K562 (cell line): ENCODE data around the gene ICAM3. TPM values are rescaled to one million over a fixed set of nuclear protein-coding genes. Genes with fewer than 3 reads are reported as not detected.

Source experiments
- ATAC-seq: fragments of 200-7000 bp; cut with Tn5 transposase; 3 replicates; pipeline ENCODE4 v1.9.1; 2020; ENCODE audit warnings: moderate library complexity
- BruUV-seq: library from RNA; stranded (reverse); fragments of 400-500 nt; replicated peaks from 2 replicates; lab custom pipeline; 2021; lab: Mats Ljungman, UMichigan
- CTCF ChIA-PET: fragments of 300-600 bp; formaldehyde crosslinking; extraction: SDS; loops from one replicate; lab custom pipeline; 2021; ENCODE audit warnings: low intra/inter-chr PET ratio; lab: Yijun Ruan, JAX
- POLR2A ChIA-PET: fragments of 300-600, 350-650 bp; sonication (Branson Sonifier 250); formaldehyde crosslinking; extraction: SDS; loops from one replicate; lab custom pipeline; 2021; ENCODE audit warnings: antibody characterized with exemption, inconsistent platforms; lab: Yijun Ruan, JAX
- DNase-seq, 4 experiments: peaks; one replicate each; pipeline versions ENCODE4 v3.0.0 to v3.0.0-alpha.2; 2011 to 2018; ENCODE audit warnings: low spot score in 3 of 4, mixed read lengths in 3 of 4; ENCODE audit errors: extremely low read depth in 1 of 4
- FAIRE-seq: peaks from 2 replicates; lab custom pipeline; 2011; peaks lifted over from hg19 to GRCh38; lab: Jason Lieb, UNC
- H2AFZ ChIP-seq: 2 replicates; pipeline ENCODE4 v1.6.0; 2011; ENCODE audit warnings: low read depth, low read length, control low read depth, inconsistent platforms
- H3K27ac ChIP-seq: fragments of 200-600 bp; 3 replicates; pipeline ENCODE4 v1.8.0; 2011; ENCODE audit warnings: low read depth, mild to moderate bottlenecking, control low read depth, inconsistent platforms, low read length, moderate library complexity, mixed read lengths; ENCODE audit errors: extremely low read depth
- H3K27me3 ChIP-seq, 2 experiments: fragments of 300-600 bp in 1 of 2; 2 replicates in 1 of 2; 3 replicates in 1 of 2; pipeline versions ENCODE4 v1.6.0 to v1.8.0; 2011; ENCODE audit warnings: inconsistent platforms in 2 of 2, low read length in 2 of 2, mild to moderate bottlenecking in 1 of 2, mixed read lengths in 1 of 2, moderate library complexity in 1 of 2; ENCODE audit not compliant: control insufficient read depth in 2 of 2, insufficient read depth in 2 of 2
- H3K36me3 ChIP-seq: fragments of 300-600 bp; 3 replicates; pipeline ENCODE4 v1.8.0; 2011; ENCODE audit warnings: mild to moderate bottlenecking, low read length, inconsistent platforms; ENCODE audit not compliant: control insufficient read depth, insufficient read depth
- H3K4me1 ChIP-seq, 2 experiments: fragments of 200-600 bp in 1 of 2; replicated peaks in 1 of 2; 2 replicates in 1 of 2; 3 replicates in 1 of 2; pipeline versions ENCODE4 v1.5.1 to v1.8.0; 2011; ENCODE audit warnings: inconsistent platforms in 2 of 2, low read length in 2 of 2, mild to moderate bottlenecking in 1 of 2, mixed read lengths in 1 of 2, moderate library complexity in 1 of 2; ENCODE audit not compliant: control insufficient read depth in 2 of 2, insufficient read depth in 2 of 2
- H3K4me2 ChIP-seq: 2 replicates; pipeline ENCODE4 v1.6.1; 2011; ENCODE audit warnings: low read length, control low read depth, inconsistent platforms, mixed read lengths; ENCODE audit not compliant: insufficient read depth
- H3K4me3 ChIP-seq: fragments of 200-600 bp; sonication (generic), shearing (Covaris generic); 2 replicates; pipeline ENCODE4 v1.5.1; 2016; ENCODE audit warnings: control low read depth, inconsistent platforms
- H3K79me2 ChIP-seq: fragments of 200-600 bp; 3 replicates; pipeline ENCODE4 v1.8.0; 2011; ENCODE audit warnings: low read length, inconsistent platforms; ENCODE audit not compliant: control insufficient read depth, insufficient read depth
- H3K9ac ChIP-seq, 2 experiments: 2 replicates each; pipeline versions ENCODE4 v1.6.0 to v1.6.1; 2011; ENCODE audit warnings: low read depth in 2 of 2, low read length in 2 of 2, control low read depth in 1 of 2, inconsistent platforms in 1 of 2, mild to moderate bottlenecking in 1 of 2, mixed read lengths in 1 of 2; ENCODE audit not compliant: insufficient read depth in 1 of 2
- H3K9me1 ChIP-seq: one replicate; pipeline ENCODE4 v1.6.0; 2011; ENCODE audit warnings: inconsistent platforms, mild to moderate bottlenecking, low read length, moderate library complexity; ENCODE audit not compliant: control insufficient read depth, insufficient read depth
- H3K9me3 ChIP-seq: replicated peaks from 2 replicates; pipeline ENCODE4 v1.5.1; 2011; ENCODE audit warnings: low read depth, low read length, inconsistent platforms; ENCODE audit not compliant: control insufficient read depth, insufficient read depth
- H4K20me1 ChIP-seq: replicated peaks from 2 replicates; pipeline ENCODE4 v1.6.1; 2011; ENCODE audit warnings: low read length, inconsistent platforms, mixed read lengths; ENCODE audit not compliant: control insufficient read depth, insufficient read depth
- CTCF ChIP-seq, 3 experiments: IDR thresholded peaks in 2 of 3; conservative IDR thresholded peaks in 1 of 3; 2 replicates each; pipeline ENCODE4 v1.5.1; 2011 to 2012; ENCODE audit warnings: low read length in 3 of 3, mild to moderate bottlenecking in 3 of 3, control low read depth in 2 of 3, improper control_type of control experiment in 1 of 3, inconsistent platforms in 1 of 3, low read depth in 1 of 3, mixed read lengths in 1 of 3, moderate library complexity in 1 of 3; ENCODE audit not compliant: insufficient read depth in 2 of 3
- DIDO1 ChIP-seq: fragments of 450-650 bp; IDR thresholded peaks from 2 replicates; pipeline ENCODE4 v1.6.1; 2016; ENCODE audit warnings: low read depth, missing biosample characterization, missing genetic modification characterization
- ELK3 ChIP-seq: fragments of 450-650 bp; formaldehyde crosslinking; IDR thresholded peaks from 2 replicates; pipeline ENCODE4 v1.4.0; 2020; ENCODE audit warnings: mild to moderate bottlenecking
- FOXP4 ChIP-seq: sonication (generic); formaldehyde crosslinking; IDR thresholded peaks from 2 replicates; pipeline ENCODE4 v1.8.0; 2022; ENCODE audit warnings: mild to moderate bottlenecking, missing genetic modification reagents, borderline replicate concordance
- GTF2A2 ChIP-seq: IDR thresholded peaks from 2 replicates; pipeline ENCODE4 v1.6.1; 2016; ENCODE audit warnings: mild to moderate bottlenecking, missing genetic modification characterization, missing compliant biosample characterization
- NCOA4 ChIP-seq: fragments of 450-650 bp; IDR thresholded peaks from 2 replicates; pipeline ENCODE4 v1.6.1; 2018; ENCODE audit warnings: mild to moderate bottlenecking; ENCODE audit not compliant: partially characterized antibody
- PHTF2 ChIP-seq: fragments of 250-450 bp; sonication (Bioruptor Pico); IDR thresholded peaks from 2 replicates; pipeline ENCODE4 v1.5.0; 2021; ENCODE audit warnings: mild to moderate bottlenecking
- RFX1 ChIP-seq: fragments of 450-650 bp; IDR thresholded peaks from 2 replicates; pipeline ENCODE4 v1.6.1; 2016; ENCODE audit warnings: mild to moderate bottlenecking, moderate library complexity
- TAF15 ChIP-seq: fragments of 200-400 bp; formaldehyde crosslinking; IDR thresholded peaks from 2 replicates; pipeline ENCODE4 v1.6.1; 2017; ENCODE audit warnings: mild to moderate bottlenecking, low read depth, low read length, moderate library complexity
- TOE1 ChIP-seq, 2 experiments: fragments of 450-650 bp in 1 of 2; sonication (generic) in 1 of 2; formaldehyde crosslinking in 1 of 2; IDR thresholded peaks; 2 replicates each; pipeline versions ENCODE4 v1.7.1 to v1.8.0; 2016 to 2022; ENCODE audit warnings: borderline replicate concordance in 2 of 2, mild to moderate bottlenecking in 2 of 2, antibody characterized with exemption in 1 of 2, inconsistent platforms in 1 of 2, low read depth in 1 of 2, missing genetic modification reagents in 1 of 2, moderate library complexity in 1 of 2
- TRIM25 ChIP-seq: fragments of 450-650 bp; IDR thresholded peaks from 2 replicates; pipeline ENCODE4 v1.7.0; 2016; ENCODE audit warnings: borderline replicate concordance
- TRIM28 ChIP-seq: fragments of 450-650 bp; IDR thresholded peaks from 2 replicates; pipeline ENCODE4 v1.6.1; 2017
- ZNF212 ChIP-seq: fragments of 450-650 bp; formaldehyde crosslinking; IDR thresholded peaks from 2 replicates; pipeline ENCODE4 v1.4.0; 2020; ENCODE audit warnings: mild to moderate bottlenecking
- WGBS: fragments of 100-300 bp; shearing (Covaris generic); methylation state at CpG from one replicate; pipeline ENCODE4 v1.1.6; 2016; ENCODE audit warnings: low coverage, mixed read lengths; ENCODE audit not compliant: insufficient coverage; ENCODE audit errors: missing lambda C conversion rate; 5-methylcytosine and 5-hydroxymethylcytosine counted together
- in situ Hi-C: fragments of 300-500 bp; cut with MboI; formaldehyde crosslinking; loops from 4 replicates; pipeline ENCODE4 v1.15.0; 2018; ENCODE audit warnings: inconsistent platforms, mixed read lengths
- intact Hi-C: fragments of 100-400 bp; cut with micrococcal nuclease; formaldehyde crosslinking; loops from 2 replicates; pipeline ENCODE4 v1.14.2; 2022
- polyA plus RNA-seq, 8 experiments: library from polyadenylated mRNA; depleted of rRNA in 4 of 8; stranded (reverse) in 5 of 8; unstranded in 3 of 8; fragments of >200 nt; fragmentation: Nextera tagmentation in 2 of 8; fragmentation: Illumina TruSeq in 1 of 8; extraction: Ambion mirVana in 2 of 8; extraction: Trizol in 1 of 8; gene quantifications; 2 replicates each; pipeline versions ENCODE4 v1.2.1 to v1.2.3, GENCODE V29; 2011 to 2014; ENCODE audit warnings: inconsistent platforms in 1 of 8, missing spikeins in 1 of 8
- total RNA-seq, 7 experiments: library from RNA; depleted of rRNA in 6 of 7; stranded (reverse); fragments of >200 nt in 6 of 7; fragmentation: Illumina TruSeq in 2 of 7; extraction: Trizol in 2 of 7; gene quantifications; 2 replicates each; pipeline versions ENCODE4 v1.2.1 to v1.2.3, GENCODE V29; 2011 to 2021; ENCODE audit warnings: low replicate concordance in 1 of 7

ICAM3 gene
- total and polyA plus RNA-seq, 9 of the 15 experiments (the other 6 are each of a cell fraction or from before 2014, with no cell fraction given) = 6.5 to 39.5 (median 24.2) TPM

- H3K4me1 ChIP-seq = peaks cover 8 to 18% of the 10 kb centered on the region in 2 experiments; a peak in 4 of 5 replicates
- BruUV-seq = no TSS peak
- WGBS = 1% methylated on average over 46 of the region's 58 CpGs
- H3K4me2 ChIP-seq = peak within 1 kb of the TSS; percentile 100
- H3K27me3 ChIP-seq = no peaks in the 10 kb centered on the region
- DNase-seq = peak; percentile 99 to 100 (median 100)
- H4K20me1 ChIP-seq = no peaks in the 10 kb centered on the region
- peak; percentile 99 for FAIRE-seq
- H2AFZ ChIP-seq = peak within 1 kb of the TSS; percentile 98
- H3K79me2 ChIP-seq = peaks cover 28% of the 10 kb centered on the region
- peak within 1 kb of the TSS; percentile 96 for H3K27ac ChIP-seq
- CTCF ChIA-PET = interaction anchor here (0.8 kb wide), 1 partner anchor 9 kb away, joined by 3 read pairs; no protein-coding TSS in a partner anchor
- no peaks in the 10 kb centered on the region for H3K9me1 ChIP-seq
- ATAC-seq = peak; percentile 98
- POLR2A ChIA-PET = interaction anchor here (0.5 to 2.3 kb wide), 15 partner anchors 8 to 373 kb away, joined by 3 to 11 read pairs (median 4); partner anchors contain the start of genes ICAM1, ICAM5 and RAVER1
- H3K36me3 ChIP-seq = peaks cover 17% of the 10 kb centered on the region
- in situ Hi-C loops = no loop called here
- H3K4me3 ChIP-seq = peak within 1 kb of the TSS; percentile 91
- peak within 1 kb of the TSS; percentile 98 for H3K9ac ChIP-seq
- intact Hi-C loops = loop anchor here (2.0 kb wide), 3 partner anchors 46 to 110 kb away; partner anchors contain the start of genes ICAM1 and ICAM5
- H3K9me3 ChIP-seq = no peaks in the 10 kb centered on the region
- peak; percentile 71; the same call in 1 of the 2 replicates for TF ChIP-seq FOXP4 (CRISPR knock-in tag)
- TF ChIP-seq TAF15 = no peak
- TF ChIP-seq TOE1 (IDR thresholded peaks at IDR 0.05; ENCODE audit: borderline replicate concordance) = no peak; the same call in 1 of the 2 replicates
- no peak for TF ChIP-seq TOE1 (CRISPR knock-in tag; IDR thresholded peaks at IDR 0.05; ENCODE audit: borderline replicate concordance, low read depth)
- no peak for TF ChIP-seq TRIM28
- no peak for TF ChIP-seq ZNF212 (CRISPR knock-in tag)
- TF ChIP-seq TRIM25 = peak; percentile 89; the same call in 1 of the 2 replicates
- TF ChIP-seq ELK3 (CRISPR knock-in tag) = no peak
- no peak for TF ChIP-seq DIDO1
- TF ChIP-seq PHTF2 (CRISPR knock-in tag) = no peak
- no peak for TF ChIP-seq GTF2A2 (tag)
- peak; percentile 61; the same call in 1 of the 2 replicates for TF ChIP-seq RFX1
- no peak for TF ChIP-seq CTCF (IDR thresholded peaks at IDR 0.05 in 2 of 3, conservative IDR thresholded peaks at IDR 0.05 in 1 of 3; ENCODE audit: insufficient read depth in 2 of 3, low read depth in 1 of 3, low read length in 3 of 3)
- TF ChIP-seq NCOA4 = no peak
Measured at GRCh38 chr19:10380313-10381102, 41.1 kb upstream of the ICAM3 start, which contains the start of gene TYK2. Gene TYK2, minus strand, starts transcription at chr19:10380572. Its CDS starts 2,166 bp downstream, at chr19:10378406.
